ENCODE results near the gene WASF2.

GRCh38 chr1:27496604-27497155 lies 6.7 kb upstream of the WASF2 start:
- no peak for TF ChIP-seq POLR2A (IDR thresholded peaks at IDR 0.05)
- TF ChIP-seq CTCF (IDR thresholded peaks at IDR 0.05): no peak
